ENCODE data around the gene STAB1.

The STAB1 gene

DNA sequence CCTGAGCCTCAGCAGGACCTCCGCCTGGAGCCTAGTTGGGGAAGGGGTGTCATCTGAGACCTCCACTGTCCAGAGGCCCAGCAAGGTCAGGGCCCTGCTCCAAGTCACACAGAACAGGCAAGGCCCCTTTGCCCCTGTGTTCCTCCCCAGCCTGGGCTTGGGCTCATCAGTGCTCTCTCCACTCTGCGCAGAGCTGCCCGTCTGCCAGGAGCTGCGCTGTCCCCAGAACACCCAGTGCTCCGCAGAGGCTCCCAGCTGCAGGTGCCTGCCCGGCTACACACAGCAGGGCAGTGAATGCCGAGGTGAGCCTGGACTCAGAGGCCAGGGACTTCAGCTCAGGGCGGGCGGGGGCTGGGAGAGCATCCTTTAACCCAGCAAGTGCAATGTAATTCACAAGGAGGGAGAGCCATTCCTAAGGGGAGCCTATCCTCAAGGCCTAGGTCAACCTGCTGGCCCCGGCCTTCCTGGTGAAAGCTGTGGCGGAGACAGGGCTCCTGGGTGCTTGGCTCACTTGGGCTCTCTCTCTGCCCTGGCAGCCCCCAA, 7.7 kb downstream of the STAB1 start:
- no peaks in the 10 kb centered on the region for H3K36me3 Mint-ChIP-seq (ENCODE audit: low read depth)
- H3K27ac Mint-ChIP-seq: no peak overlapping the region
- no peak for ATAC-seq
- no peak for DNase-seq
- no peaks in the 10 kb centered on the region for H3K27me3 Mint-ChIP-seq
- H3K4me3 Mint-ChIP-seq: no peak overlapping the region
- H3K9me3 Mint-ChIP-seq: no peaks in the 10 kb centered on the region
- H3K4me1 Mint-ChIP-seq: peaks cover 6% of the 10 kb centered on the region

GRCh38 chr3:52503788-52504424, 8.8 kb downstream of the STAB1 start:
- DNase-seq (no peak), ATAC-seq (no peak)
- H3K27ac Mint-ChIP-seq: no peak overlapping the region
- H3K4me1 Mint-ChIP-seq: peaks cover under 1% of the 10 kb centered on the region
- no peaks in the 10 kb centered on the region for H3K9me3 Mint-ChIP-seq
- H3K27me3 Mint-ChIP-seq: no peaks in the 10 kb centered on the region
- no peaks in the 10 kb centered on the region for H3K36me3 Mint-ChIP-seq (ENCODE audit: low read depth)
- no peak overlapping the region for H3K4me3 Mint-ChIP-seq

- DNase-seq (no peak), ATAC-seq (no peak)
- H3K27me3 Mint-ChIP-seq: no peaks in the 10 kb centered on the region
- no peaks in the 10 kb centered on the region for H3K4me1 Mint-ChIP-seq
- no peak overlapping the region for H3K4me3 Mint-ChIP-seq
- no peaks in the 10 kb centered on the region for H3K9me3 Mint-ChIP-seq
- no peak overlapping the region for H3K27ac Mint-ChIP-seq
- H3K36me3 Mint-ChIP-seq (ENCODE audit: low read depth): no peaks in the 10 kb centered on the region
Observed at GRCh38 chr3:52504977-52505376, 9.8 kb downstream of the STAB1 start.

DNA sequence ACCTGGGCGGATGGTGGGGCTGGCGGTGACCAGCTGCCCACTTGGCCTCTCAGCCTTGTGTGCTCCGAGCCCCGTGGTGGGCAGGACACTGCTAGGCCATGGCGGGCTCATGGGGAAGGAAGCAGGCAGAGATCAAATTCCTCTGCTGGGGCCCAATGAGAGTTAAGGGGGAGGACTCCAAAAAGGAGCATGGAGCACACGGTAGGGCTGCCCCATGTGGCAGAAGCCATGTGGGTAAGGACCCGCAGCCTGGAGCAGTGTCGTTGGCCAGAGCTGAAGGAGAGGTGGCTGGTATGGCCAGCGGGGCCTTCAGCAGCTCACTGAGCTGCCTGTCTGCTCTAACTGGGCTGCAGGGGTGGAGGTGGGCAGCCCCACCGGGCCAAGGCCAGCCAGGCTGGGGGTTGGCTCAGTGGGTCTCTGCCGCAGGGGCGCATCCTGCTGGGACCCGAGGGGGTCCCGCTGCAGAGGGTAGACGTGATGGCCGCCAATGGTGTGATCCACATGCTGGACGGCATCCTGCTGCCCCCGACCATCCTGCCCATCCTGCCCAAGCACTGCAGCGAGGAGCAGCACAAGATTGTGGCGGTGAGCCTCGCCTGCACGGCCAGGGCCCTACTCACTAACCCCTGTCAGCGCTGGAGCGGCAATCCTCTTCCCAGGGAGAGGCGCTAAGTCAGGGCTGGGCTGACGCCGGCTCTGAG, 11.3 kb downstream of the STAB1 start:
- no peaks in the 10 kb centered on the region for H3K27me3 Mint-ChIP-seq
- no peaks in the 10 kb centered on the region for H3K9me3 Mint-ChIP-seq
- no peaks in the 10 kb centered on the region for H3K4me1 Mint-ChIP-seq
- H3K27ac Mint-ChIP-seq: no peak overlapping the region
- H3K4me3 Mint-ChIP-seq: no peak overlapping the region
- no peak for DNase-seq
- no peak for ATAC-seq
- no peaks in the 10 kb centered on the region for H3K36me3 Mint-ChIP-seq (ENCODE audit: low read depth)

GRCh38 chr3:52507359-52507758, 12.2 kb downstream of the STAB1 start:
- no peak overlapping the region for H3K27ac Mint-ChIP-seq
- no peaks in the 10 kb centered on the region for H3K27me3 Mint-ChIP-seq
- no peaks in the 10 kb centered on the region for H3K9me3 Mint-ChIP-seq
- no peaks in the 10 kb centered on the region for H3K4me1 Mint-ChIP-seq
- ATAC-seq: no peak
- H3K4me3 Mint-ChIP-seq: no peak overlapping the region
- DNase-seq: no peak
- H3K36me3 Mint-ChIP-seq (ENCODE audit: low read depth): no peaks in the 10 kb centered on the region

DNA sequence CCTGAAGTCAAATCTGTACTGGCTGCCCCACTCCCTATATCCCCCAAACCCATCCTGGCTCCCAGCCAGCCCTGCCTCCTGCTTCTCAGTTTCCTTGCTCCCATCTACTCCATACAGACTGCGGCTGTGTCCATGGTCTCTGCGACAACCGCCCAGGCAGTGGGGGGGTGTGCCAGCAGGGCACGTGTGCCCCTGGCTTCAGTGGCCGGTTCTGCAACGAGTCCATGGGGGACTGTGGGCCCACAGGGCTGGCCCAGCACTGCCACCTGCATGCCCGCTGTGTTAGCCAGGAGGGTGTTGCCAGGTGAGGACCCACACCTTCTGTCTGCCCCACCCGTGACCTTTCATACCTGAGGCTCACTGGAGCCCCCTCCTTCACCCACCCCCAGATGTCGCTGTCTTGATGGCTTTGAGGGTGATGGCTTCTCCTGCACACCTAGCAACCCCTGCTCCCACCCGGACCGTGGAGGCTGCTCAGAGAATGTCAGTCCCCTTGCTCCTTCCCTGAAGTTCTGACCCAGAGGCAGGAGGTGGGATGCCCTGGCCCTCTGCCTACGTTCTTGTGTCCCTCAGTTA, 14.7 kb downstream of the STAB1 start:
- Mint-ChIP-seq H3K27me3 (no peaks in the 10 kb centered on the region), H3K27ac (no peak overlapping the region), H3K4me3 (no peak overlapping the region), H3K9me3 (no peaks in the 10 kb centered on the region), H3K36me3 (ENCODE audit: low read depth) (no peaks in the 10 kb centered on the region), H3K4me1 (no peaks in the 10 kb centered on the region)
- DNase-seq (no peak), ATAC-seq (no peak)

- no peaks in the 10 kb centered on the region for H3K36me3 Mint-ChIP-seq (ENCODE audit: low read depth)
- no peak overlapping the region for H3K27ac Mint-ChIP-seq
- DNase-seq: no peak
- no peaks in the 10 kb centered on the region for H3K9me3 Mint-ChIP-seq
- H3K4me1 Mint-ChIP-seq: no peaks in the 10 kb centered on the region
- ATAC-seq: no peak
- no peaks in the 10 kb centered on the region for H3K27me3 Mint-ChIP-seq
- no peak overlapping the region for H3K4me3 Mint-ChIP-seq
Observed at GRCh38 chr3:52511509-52511908, 16.4 kb downstream of the STAB1 start.

- no peak for ATAC-seq
- H3K36me3 Mint-ChIP-seq (ENCODE audit: low read depth): no peaks in the 10 kb centered on the region
- H3K27ac Mint-ChIP-seq: no peak overlapping the region
- no peak overlapping the region for H3K4me3 Mint-ChIP-seq
- no peaks in the 10 kb centered on the region for H3K9me3 Mint-ChIP-seq
- H3K27me3 Mint-ChIP-seq: no peaks in the 10 kb centered on the region
- no peak for DNase-seq
- no peaks in the 10 kb centered on the region for H3K4me1 Mint-ChIP-seq
Observed at GRCh38 chr3:52512105-52512504, 17.0 kb downstream of the STAB1 start.

DNA sequence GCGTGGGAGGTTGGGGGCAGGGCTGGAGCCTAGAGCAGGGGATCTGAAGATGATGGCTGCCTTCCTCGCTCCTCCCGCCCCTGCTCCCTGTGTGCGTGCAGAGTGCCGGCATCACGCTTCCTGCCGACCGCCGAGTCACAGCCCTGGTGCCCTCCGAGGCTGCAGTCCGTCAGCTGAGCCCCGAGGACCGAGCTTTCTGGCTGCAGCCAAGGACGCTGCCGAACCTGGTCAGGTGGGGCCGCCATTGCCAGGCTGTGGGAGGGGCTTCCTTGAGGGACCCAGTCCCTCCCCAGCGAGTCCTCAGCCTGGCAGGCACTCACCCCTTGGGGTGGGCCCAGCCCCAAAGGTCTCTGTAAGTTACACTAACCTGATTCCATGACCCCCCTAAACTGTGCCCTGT, 17.6 kb downstream of the STAB1 start:
- no peaks in the 10 kb centered on the region for H3K36me3 Mint-ChIP-seq (ENCODE audit: low read depth)
- no peak overlapping the region for H3K4me3 Mint-ChIP-seq
- H3K4me1 Mint-ChIP-seq: no peaks in the 10 kb centered on the region
- no peak overlapping the region for H3K27ac Mint-ChIP-seq
- no peaks in the 10 kb centered on the region for H3K27me3 Mint-ChIP-seq
- no peaks in the 10 kb centered on the region for H3K9me3 Mint-ChIP-seq
- ATAC-seq: no peak
- no peak for DNase-seq

DNA sequence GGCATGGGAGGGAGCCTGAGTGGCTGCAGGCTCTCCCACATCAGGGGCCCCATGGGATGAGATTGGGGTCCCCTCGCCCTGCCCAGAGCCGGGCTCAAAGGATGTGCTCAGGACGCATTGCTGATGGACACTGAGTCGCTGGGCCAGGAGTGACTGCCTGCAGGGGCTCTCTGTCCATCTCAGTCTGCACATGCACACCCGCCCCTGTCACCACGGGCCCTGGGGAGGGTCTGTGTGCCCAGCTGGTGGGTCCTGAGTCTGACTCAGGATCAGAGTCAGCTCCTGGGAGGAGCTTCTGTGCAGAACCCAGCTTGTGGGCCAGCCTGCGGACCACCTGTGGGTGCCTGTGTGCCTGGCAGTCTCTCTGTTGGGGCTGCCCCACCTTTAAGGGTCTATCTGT, 18.1 kb downstream of the STAB1 start:
- H3K4me1 Mint-ChIP-seq: no peaks in the 10 kb centered on the region
- H3K4me3 Mint-ChIP-seq: no peak overlapping the region
- H3K9me3 Mint-ChIP-seq: no peaks in the 10 kb centered on the region
- H3K27ac Mint-ChIP-seq: no peak overlapping the region
- H3K27me3 Mint-ChIP-seq: no peaks in the 10 kb centered on the region
- ATAC-seq: no peak
- no peak for DNase-seq
- no peaks in the 10 kb centered on the region for H3K36me3 Mint-ChIP-seq (ENCODE audit: low read depth)

DNA sequence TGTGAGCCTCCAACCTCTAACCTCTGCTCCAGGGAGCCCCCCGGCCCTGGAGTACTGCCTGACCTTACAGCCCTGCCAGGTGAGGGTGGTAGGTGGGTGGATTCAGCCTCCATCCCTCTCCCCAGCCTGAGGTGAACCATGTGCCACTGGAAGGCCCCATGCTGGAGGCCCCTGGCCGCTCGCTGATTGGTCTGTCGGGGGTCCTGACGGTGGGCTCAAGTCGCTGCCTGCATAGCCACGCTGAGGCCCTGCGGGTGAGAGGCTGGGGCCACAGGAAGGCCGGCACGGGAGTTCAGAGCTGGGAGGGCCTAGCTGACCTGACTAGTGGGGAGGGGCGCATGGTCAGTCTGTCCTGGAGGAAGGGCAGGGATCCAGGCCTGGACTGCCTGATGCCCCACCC, 19.4 kb downstream of the STAB1 start:
- H3K36me3 Mint-ChIP-seq (ENCODE audit: low read depth): no peaks in the 10 kb centered on the region
- no peaks in the 10 kb centered on the region for H3K4me1 Mint-ChIP-seq
- DNase-seq (no peak), ATAC-seq (no peak)
- no peak overlapping the region for H3K4me3 Mint-ChIP-seq
- no peaks in the 10 kb centered on the region for H3K9me3 Mint-ChIP-seq
- H3K27me3 Mint-ChIP-seq: no peaks in the 10 kb centered on the region
- no peak overlapping the region for H3K27ac Mint-ChIP-seq

DNA sequence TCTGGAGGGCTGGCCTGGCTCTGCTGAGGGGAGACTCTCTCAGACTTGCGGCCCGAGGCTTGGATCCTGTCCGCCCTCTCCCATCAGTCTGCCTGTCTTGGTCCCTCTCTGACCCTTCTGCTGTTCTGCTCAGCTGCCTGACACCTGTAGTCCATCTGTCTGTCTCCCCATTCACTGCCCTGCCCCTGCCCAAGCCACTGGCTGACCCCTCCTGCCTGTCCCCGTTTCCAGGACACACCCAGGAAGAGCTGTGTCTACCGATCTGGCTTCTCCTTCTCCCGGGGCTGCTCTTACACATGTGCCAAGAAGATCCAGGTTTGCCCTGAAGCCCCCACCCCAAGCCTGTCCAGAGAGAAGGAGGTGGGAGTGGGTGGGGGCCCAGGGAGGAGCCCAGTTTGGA, 20.1 kb downstream of the STAB1 start:
- no peak overlapping the region for H3K27ac Mint-ChIP-seq
- H3K27me3 Mint-ChIP-seq: no peaks in the 10 kb centered on the region
- H3K4me3 Mint-ChIP-seq: no peak overlapping the region
- DNase-seq (no peak), ATAC-seq (no peak)
- H3K4me1 Mint-ChIP-seq: no peaks in the 10 kb centered on the region
- H3K36me3 Mint-ChIP-seq (ENCODE audit: low read depth): no peaks in the 10 kb centered on the region
- H3K9me3 Mint-ChIP-seq: no peaks in the 10 kb centered on the region

DNA sequence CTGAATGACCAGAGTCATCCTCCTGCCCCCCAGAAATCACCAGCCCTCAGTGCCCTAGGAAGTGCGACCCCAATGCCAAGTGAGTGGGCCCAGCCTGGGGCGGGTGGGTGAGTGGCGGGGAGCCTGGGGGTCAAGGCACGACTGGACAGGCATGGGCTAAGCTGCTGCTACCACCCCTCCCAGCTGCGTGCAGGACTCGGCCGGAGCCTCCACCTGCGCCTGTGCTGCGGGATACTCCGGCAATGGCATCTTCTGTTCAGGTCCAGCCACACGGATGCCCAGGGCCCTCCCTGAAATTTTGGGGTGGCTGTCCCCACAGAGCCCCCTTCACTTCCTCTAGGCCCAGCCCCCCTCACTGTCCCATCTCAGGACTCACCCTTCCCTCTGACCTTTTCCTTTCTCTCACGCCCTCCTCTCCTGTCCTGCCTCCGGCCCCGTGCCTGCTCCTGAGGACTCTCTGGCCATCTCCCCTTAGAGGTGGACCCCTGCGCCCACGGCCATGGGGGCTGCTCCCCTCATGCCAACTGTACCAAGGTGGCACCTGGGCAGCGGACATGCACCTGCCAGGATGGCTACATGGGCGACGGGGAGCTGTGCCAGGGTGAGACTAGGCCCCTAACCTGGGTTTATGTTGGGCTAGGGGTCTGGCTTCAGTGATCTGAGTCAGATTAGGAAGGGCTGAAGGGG, 21.5 kb downstream of the STAB1 start:
- ATAC-seq: no peak
- H3K27ac Mint-ChIP-seq: no peak overlapping the region

DNA sequence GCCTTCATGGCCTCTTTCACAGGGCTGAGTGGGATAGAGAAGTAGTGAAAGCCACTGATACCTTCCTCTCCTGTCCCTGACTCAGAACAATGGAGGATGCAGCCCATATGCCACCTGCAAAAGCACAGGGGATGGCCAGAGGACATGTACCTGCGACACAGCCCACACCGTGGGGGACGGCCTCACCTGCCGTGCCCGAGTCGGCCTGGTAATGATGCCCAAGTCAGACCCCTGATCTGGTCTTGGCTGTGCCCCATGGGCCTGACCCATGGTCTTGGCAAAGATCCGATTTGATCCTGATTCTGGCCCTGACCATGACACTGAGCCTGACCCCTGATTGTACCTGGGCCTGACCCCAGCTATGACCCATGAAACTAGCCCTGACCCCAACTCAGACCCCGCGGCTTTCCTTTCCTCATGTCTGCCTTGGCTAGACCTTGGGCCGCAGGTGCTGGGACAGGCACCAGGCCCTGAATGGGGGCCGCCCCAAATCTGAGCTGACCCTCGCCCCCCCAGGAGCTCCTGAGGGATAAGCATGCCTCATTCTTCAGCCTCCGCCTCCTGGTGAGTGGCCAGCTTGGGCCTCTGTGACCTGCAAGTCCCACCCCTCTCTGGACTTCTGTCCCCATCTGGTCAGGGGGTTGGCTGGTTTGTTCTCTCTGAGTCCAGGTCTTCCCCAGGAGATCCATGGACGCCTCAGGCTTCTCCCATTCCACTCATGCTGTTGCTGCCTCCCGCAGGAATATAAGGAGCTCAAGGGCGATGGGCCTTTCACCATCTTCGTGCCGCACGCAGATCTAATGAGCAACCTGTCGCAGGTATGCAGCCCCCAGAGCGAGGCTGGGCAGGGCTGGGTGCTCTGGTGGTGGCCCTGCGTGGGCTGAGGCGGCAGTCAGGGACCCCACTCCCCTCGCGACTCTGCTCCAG, 22.9 kb downstream of the STAB1 start:
- Mint-ChIP-seq H3K27ac (no peak overlapping the region), H3K4me3 (no peak overlapping the region), H3K27me3 (no peaks in the 10 kb centered on the region), H3K36me3 (ENCODE audit: low read depth) (no peaks in the 10 kb centered on the region), H3K4me1 (no peaks in the 10 kb centered on the region), H3K9me3 (no peaks in the 10 kb centered on the region)
- DNase-seq: no peak
- no peak for ATAC-seq

More for the DNA sequence above, 21.5 kb downstream of the STAB1 start:
- Mint-ChIP-seq H3K4me1 (no peaks in the 10 kb centered on the region), H3K9me3 (no peaks in the 10 kb centered on the region), H3K27me3 (no peaks in the 10 kb centered on the region), H3K4me3 (no peak overlapping the region), H3K36me3 (ENCODE audit: low read depth) (no peaks in the 10 kb centered on the region)
- DNase-seq: no peak

Measured in activated naive CD8-positive, alpha-beta T cell treated with anti-CD3 and anti-CD28 coated beads, Interleukin-2, amount 50 U/mL, for 24 hours (primary cell).